Cerebellar nuclear complex (tissue), 1 donor: Measurements from ENCODE around the gene MYLK4.

ENCODE experiments used
- DNase-seq, 2 experiments: peaks; one replicate each; lab custom pipeline; 2025; lab: John Stamatoyannopoulos, UW

The MYLK4 gene

DNA sequence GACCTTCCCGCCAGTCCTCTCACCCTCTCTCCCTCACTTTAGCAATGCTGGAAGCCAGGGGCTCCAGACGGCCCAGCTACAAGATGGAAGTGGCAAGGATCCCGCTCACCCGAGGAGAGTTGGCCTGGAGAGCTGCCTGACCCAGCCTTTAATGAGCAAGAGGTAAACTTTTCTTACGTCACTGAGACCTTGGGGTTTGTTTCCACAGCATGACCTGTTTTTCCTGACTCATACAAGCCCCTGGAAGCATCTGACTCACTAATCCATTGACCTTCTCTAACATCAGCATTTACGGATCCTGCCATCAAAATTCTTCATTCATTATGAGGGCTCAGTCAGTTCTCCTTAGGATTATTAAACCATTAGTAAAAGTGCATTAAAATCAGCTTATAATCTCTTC, 120.4 kb downstream of the MYLK4 start:
- no peak for DNase-seq

GRCh38 chr6:2626401-2626800, 124.3 kb downstream of the MYLK4 start:
- no peak for DNase-seq

DNA sequence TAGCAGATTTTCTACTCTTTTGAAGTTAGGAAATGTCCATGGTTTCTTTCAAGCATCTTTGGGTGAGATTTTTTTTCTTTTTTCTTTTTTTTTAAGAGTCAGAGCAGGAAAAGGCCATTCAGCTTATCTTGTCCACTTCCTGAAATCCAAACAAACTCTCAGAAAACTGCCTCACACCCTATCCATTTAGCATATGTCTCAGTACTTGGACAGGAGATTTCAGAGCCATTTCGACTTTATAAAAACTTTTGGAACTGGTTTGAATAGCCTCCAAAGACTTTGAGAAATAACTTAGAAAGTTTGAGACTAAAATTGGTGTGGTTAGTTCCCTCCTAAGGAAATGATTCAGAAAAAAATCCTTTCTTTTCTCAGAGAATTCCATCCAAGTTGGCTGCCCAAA, 125.1 kb downstream of the MYLK4 start:
- no peak for DNase-seq

GRCh38 chr6:2624177-2624576, 126.5 kb downstream of the MYLK4 start:
- DNase-seq, result no peak

DNA sequence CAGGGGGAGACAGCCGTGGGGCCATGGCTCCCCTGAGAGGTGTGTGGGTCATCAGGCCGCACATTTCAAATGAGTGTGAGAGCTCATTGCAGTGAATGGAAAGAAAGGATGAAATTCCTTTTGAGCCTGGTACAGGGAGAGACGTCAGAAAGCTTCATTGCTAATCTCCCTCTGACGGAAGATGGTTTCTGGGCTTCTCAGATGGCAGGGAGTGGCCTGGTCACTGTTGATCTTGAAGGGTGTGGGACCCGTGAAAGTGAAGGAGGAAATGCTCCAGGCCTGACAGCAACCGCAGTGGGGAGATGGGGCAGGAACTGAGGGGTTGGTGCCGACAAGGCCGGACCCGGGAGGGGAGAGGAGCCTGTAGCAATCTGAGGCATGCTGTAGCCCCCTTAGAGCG, 127.4 kb downstream of the MYLK4 start:
- DNase-seq, result no peak

GRCh38 chr6:2622671-2623070, 128.1 kb downstream of the MYLK4 start:
- DNase-seq, result no peak

DNA sequence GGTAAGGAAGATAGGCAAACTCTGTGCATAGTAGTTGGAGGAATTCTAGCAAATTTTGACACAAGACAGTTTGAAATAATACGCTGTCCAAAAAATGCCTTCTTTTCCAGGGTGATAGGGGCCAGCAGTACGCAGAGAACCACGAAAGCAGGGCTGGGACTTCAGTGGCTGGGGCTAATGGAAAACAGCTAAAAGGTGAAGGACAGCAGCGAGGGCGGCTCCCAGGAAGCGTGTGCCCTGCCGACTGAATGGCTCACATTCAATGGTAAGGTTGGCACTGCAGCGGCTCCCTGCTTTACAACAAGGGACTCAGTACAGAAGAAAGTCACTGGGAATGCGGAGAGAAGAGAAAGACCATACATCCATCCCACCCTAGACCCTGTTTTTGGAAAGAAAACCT, 131.1 kb downstream of the MYLK4 start:
- no peak for DNase-seq

DNA sequence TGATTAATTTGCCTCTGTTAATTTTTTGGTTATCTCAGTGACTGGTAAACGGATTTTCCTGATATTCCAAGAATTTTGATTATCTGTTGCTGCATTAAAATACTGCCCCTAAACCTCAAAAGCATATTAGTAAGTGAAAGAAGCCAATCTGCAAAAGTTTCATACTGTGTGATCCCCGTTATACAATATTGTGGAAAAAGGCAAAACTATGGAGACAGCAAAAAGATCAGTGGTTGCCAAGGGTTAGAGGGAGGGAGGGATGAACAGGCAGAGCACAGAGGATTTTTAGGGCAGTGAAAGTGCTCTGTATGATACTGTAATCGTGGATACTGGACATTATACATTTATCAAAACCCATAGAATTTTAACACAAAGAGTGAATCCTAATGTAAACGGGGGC, 133.0 kb downstream of the MYLK4 start:
- no peak for DNase-seq

- no peak for DNase-seq
Measured at GRCh38 chr6:2616811-2617210, 133.9 kb downstream of the MYLK4 start.

- no peak for DNase-seq
Measured at GRCh38 chr6:2615251-2615650, 135.5 kb downstream of the MYLK4 start.

DNA sequence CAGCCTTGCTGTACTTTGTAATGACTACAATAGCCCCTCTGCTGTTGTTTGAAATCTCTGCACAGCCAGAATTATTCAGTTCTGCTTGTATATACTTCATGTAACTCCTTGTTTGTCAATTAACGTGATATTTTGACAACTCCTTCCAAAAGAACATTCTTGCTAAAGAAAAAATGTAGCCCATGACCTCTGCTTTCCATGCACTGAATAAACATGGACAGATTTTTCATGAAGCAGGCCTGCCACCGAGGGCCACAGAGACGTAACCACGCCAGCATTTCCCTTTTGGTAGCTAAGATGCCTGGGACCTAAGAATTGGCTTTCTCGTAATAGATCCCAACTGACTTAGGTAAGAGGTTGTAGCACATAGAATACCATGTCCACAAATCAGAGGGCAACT, 135.9 kb downstream of the MYLK4 start:
- DNase-seq, result no peak

- DNase-seq, result no peak
Measured at GRCh38 chr6:2614155-2614554, 136.6 kb downstream of the MYLK4 start.
